NAMALWA (cell line): Measurements from ENCODE around the gene SLC17A9.

Source experiments
- DNase-seq: peaks from one replicate; pipeline ENCODE4 v3.0.0-alpha.2; 2015; ENCODE audit warnings: low spot score

The SLC17A9 gene

GRCh38 chr20:62940875-62941274 lies 11.6 kb upstream of the SLC17A9 start:
- no peak for DNase-seq

DNA sequence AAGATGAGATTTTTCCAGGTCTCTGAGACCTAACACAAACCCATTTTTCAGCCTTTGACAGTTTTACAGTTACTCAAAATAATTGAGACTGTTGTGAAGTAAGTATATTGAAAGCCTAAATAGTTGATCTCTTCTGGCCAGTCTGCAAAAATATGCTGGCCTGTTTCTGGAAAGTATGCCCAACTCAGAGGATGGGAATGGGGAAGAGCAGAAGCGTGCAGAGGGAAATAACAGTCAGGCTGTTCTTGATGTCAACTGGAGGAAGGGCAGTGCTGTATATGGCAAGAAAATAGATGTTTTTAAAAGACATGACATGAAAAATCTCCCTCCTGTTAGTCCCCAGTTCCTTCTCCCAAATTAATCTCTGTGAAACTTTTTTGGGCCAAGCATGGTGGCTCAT lies 10.7 kb upstream of the SLC17A9 start:
- DNase-seq = no peak

GRCh38 chr20:62942456-62942855 lies 10.1 kb upstream of the SLC17A9 start:
- DNase-seq = no peak

DNA sequence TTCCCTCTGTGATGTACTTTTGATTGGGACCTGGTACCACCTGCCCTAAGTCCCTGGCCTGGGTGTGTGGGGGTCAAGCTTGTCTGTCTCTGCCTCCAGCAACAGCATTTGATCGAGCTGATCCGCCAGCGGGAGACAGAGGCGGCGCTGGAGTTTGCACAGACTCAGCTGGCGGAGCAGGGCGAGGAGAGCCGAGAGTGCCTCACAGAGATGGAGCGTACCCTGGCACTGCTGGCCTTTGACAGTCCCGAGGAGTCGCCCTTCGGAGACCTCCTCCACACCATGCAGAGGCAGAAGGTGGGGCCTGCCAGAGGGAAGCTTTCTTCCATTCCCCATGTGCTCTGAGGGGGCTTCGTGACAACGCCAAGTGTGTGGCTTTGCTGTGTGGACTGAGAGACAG lies 9.1 kb upstream of the SLC17A9 start:
- no peak for DNase-seq

DNA sequence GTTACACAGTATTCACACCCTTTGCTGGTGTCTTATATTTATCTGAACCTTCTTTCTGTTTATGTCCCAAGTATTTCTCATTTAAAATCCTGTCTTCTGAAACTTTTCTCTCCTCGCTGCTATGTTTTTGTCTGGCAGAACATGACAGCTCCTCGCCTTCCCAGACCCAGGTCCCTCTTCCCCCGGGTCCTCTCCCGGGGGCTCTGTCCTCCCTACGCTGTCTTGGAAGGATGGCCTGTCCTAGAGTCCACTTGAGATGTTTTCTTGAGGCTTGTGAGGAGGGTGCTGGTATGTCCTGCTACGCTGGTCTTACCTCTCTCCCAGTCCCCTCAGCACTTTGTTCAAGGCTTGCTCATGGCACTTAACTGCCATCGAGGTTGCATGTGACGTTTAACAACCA lies 8.3 kb upstream of the SLC17A9 start:
- no peak for DNase-seq

DNA sequence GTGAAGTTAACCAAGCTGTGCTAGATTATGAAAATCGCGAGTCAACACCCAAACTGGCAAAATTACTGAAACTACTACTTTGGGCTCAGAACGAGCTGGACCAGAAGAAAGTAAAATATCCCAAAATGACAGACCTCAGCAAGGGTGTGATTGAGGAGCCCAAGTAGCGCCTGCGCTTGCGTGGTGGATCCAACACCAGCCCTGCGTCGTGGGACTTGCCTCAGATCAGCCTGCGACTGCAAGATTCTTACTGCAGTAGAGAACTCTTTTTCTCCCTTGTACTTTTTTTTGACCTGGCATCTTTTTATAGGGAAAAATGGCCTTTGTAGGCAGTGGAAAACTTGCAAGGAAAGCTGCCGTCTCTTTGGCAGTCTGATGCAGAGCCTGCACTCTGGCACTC lies 7.8 kb upstream of the SLC17A9 start:
- no peak for DNase-seq

GRCh38 chr20:62945771-62946339 lies 6.7 kb upstream of the SLC17A9 start:
- DNase-seq = no peak

- DNase-seq = no peak
Measured at GRCh38 chr20:62946918-62947317, 5.6 kb upstream of the SLC17A9 start.

GRCh38 chr20:62947532-62948300 lies 4.8 kb upstream of the SLC17A9 start:
- no peak for DNase-seq

DNA sequence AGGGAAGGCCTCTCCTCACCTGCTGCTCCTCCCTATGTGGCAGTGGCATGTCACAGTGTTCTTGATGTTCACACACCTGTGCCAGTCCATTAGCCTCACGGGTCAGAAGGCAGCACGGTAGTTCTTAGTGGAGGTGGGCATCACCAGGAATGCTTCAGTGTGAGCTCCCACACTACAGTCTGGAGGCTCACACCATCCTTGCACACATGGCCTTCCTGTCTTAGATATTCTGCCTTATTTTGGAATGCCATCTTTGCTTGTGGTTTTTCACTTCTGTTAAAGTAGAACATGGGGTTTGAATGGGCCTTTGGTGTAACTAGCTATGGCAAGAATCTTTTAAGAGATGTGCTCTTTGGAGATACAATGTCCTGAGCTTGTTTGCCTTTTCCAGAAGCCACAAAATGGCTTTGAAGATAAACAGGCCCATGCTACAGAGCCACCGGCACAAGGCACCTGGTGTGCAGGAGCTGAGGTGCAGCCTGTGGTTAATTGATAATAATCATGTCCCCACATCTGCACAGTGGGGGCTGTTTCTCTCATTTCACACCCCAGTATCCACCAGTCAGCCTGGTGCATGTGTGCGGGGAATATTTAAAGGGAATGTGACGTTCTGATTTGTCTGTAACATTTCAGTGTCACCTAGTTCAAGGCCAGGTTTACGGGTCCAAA lies 3.2 kb upstream of the SLC17A9 start:
- DNase-seq = no peak

GRCh38 chr20:62949962-62950361 lies 2.5 kb upstream of the SLC17A9 start:
- DNase-seq = no peak

GRCh38 chr20:62950741-62951140 lies 1.8 kb upstream of the SLC17A9 start:
- DNase-seq = no peak

GRCh38 chr20:62951143-62951895 lies 1.2 kb upstream of the SLC17A9 start:
- no peak for DNase-seq

- DNase-seq = no peak
Measured at GRCh38 chr20:62951896-62952372, 575 bp upstream of the SLC17A9 start.

GRCh38 chr20:62952968-62953838 lies 694 bp downstream of the SLC17A9 start:
- peak; percentile 57 for DNase-seq

DNA sequence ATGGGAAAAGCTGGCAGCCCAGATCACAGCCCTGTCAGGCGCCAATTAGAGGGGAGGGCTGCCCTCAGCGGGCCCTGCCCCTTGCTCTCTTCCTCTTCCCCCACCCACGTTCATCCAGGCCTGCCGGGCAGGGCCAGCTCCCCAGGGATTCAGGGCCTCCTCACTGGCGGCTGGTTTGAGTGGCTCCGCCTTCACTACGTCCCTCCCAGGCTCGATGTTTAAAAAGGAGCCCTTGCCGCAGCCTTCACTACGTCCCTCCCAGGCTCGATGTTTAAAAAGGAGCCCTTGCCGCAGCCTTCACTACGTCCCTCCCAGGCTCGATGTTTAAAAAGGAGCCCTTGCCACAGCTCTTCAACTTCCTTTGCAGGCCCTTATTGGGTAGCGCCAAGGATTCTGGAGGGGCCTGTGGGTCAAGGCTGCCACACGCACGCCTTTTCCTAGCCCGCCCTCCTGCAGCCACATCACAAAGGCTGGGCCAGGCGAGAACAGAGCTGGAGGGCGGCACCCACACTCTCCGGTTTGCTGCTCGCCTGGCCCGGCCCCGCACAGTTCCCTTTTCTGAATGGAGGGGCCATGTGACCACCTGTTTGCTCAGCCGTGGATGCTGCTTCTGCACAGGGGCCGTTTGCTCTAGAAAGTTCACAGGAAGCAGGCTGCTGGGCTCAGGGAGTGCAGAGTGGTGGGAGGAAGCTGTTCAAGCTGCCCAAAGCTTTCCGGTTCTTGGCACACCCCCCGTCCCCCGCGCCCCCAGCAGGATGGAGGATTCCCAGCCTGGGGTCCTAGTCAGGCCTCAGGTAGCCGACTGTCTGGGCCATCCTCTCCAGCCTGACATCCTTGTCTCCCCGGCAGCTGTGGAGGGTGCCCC lies 1.6 kb downstream of the SLC17A9 start:
- peak; percentile 96 for DNase-seq

DNA sequence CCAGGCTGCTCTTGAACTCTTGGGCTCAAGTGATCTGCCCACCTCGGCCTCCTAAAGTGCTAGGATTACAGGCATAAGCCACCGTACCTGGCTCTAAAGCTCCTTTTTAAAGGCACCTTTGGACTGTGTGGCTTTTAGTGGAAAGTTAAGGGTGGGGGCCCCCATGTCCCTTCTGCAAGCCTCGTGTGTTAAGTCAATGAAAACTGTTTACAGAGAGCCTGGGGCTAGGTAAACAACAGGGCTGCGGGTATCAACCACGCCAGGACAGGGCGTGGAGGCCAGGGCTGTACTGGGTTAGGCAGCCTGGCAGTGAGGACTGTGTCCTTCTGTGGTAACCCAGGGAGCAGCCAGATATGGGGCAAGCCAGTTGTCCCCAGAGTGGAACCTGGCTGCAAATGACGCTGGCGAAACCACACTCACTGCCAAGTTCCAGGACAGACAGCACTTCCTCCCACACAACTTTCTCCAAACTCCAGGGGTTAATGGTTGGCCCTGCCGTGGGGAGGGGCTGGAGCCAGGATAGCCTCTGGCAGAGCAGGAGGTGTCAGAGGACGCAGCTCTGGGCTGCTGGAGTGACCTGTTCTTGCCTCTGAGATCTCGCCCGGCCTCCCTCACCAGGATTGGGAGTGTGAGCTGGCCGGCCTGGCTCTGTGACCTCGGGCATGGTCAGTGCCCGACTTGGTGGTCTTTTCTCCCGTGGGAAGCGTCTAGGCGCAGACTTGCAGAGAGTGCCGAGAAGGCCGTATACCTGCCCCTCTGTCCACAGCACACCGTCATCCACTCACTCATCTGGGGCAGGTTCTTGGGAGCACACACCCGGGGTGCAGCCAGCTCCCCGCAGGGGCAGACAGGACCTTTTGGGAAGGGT lies 3.2 kb downstream of the SLC17A9 start:
- no peak for DNase-seq

DNA sequence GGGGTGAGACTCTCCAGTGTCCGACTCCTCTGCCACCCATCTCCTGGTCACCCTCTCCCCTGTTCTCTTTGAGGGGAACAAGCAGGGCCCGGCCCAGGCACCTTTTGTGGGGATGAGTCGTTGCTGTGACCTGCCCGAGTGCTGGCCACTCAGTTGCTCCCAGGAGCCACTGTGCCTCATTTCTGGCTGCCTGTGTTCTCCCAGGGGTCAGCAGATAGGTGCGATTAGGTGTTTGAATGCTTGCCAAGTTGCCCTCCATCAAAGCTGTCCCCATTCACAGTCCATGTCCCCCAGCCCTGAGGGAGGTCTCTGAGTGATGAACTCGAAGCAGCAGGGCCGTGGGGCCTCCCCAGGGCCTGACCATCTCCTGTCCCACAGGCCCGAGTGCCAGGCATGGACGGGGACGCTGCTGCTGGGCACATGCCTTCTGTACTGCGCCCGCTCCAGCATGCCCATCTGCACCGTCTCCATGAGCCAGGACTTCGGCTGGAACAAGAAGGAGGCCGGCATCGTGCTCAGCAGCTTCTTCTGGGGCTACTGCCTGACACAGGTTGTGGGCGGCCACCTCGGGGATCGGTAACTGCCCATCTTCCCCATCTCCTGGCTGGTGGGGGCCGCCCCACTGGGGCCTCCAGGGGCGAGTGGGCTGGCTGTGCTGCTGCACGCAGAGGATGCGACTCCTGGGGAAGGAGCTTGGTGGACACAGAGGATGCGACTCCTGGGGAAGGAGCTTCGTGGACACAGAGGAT lies 4.1 kb downstream of the SLC17A9 start:
- no peak for DNase-seq
